HG02943 (cell line): ENCODE measurements around the gene MPZL1.
"Not testable (repeated sequence)": the region's sequence is repeated elsewhere in the genome, so short reads cannot be mapped to it uniquely, and the experiment has no call there.

Source experiments
- ATAC-seq: cut with Tn5 transposase; IDR thresholded peaks from one replicate; pipeline ENCODE4 v1.9.1; 2021; ENCODE audit warnings: mild to moderate bottlenecking, low read depth, moderate library complexity; ENCODE audit not compliant: unreplicated experiment

The MPZL1 gene

DNA sequence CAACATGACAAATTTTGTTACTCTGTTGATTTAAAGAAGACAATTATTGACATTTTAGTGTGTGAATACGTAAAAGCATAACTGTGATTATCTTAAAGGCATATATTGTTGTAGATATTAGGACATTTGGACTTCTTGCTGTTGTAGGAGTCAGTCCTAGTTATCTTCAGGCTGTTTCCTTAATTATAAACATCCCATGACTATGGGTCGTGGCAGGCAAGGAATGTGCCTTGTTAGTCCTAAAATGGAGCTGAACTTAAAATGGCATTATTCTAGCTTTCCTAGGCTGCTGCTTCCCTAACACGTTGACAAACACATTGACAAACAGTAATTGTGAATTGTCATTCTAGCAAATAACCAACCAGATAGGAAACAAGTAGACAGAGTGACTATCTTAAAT is 4.4 kb upstream of the MPZL1 start:
- no peak for ATAC-seq

DNA sequence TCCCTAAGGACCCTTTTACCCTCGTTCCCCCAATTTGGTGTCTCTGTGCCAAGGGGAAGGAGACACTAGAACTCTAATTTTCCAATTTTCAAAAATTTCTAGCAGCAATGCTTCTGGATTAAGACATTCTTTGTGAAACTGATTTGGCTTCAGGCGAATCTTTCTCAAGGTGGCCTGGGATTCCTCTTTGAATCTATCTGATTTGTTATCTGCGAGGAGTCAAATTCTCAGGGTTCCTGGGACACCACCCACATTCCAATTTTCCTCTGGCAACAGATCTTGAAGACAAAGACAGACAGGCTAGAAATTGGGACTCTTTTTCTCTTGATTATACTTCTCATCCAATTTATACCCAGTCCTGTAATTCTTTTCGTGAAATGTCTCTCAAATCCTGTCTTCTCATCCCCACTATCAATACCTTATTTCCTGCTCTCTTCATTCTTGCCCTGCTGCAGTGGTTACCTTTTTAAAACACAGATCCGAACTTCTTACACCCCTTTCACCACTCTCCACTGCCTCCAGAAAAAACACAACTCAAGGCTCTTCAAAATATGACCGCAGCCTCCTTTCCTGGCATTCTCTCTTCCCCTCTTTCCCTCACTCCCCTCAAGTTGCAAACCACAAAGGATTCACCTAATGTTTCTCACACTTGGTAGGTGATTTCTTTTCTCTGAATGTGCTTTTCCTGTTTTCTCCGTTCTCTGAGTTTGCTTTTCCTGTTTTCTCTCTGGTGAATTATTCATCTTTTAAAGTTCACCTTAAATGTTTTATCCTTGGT is 2.7 kb upstream of the MPZL1 start:
- ATAC-seq = no peak

GRCh38 chr1:167719715-167720421 is 1.9 kb upstream of the MPZL1 start:
- ATAC-seq = not testable (repeated sequence)

- no peak for ATAC-seq
These were observed 691 bp upstream of the MPZL1 start for GRCh38 chr1:167720965-167721616.

GRCh38 chr1:167722152-167722869 is 529 bp downstream of the MPZL1 start:
- ATAC-seq = peak; percentile 34

- ATAC-seq = no peak
These were observed 1.1 kb downstream of the MPZL1 start for GRCh38 chr1:167722870-167723251.

GRCh38 chr1:167723707-167724323 is 2.0 kb downstream of the MPZL1 start:
- no peak for ATAC-seq

DNA sequence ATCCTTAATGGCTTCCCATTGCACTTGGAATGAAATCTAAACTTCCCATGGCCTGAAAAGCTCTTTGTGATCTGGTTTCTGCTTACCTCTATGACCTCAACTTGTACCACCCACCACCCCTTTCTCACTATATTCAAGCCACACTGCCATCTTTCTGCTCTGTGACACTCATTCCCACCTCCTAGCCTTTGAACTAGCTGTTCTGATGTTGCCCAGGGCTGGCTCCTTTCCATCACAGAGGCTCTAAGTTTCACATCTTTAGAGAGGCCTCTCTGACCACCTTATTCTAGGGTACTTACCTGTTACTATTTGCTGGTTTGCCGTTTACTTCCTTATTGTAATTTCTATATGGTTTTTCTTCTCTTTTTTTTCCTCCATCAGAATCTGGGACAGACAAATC is 4.2 kb downstream of the MPZL1 start:
- no peak for ATAC-seq

GRCh38 chr1:167728818-167729410 is 7.1 kb downstream of the MPZL1 start:
- no peak for ATAC-seq

GRCh38 chr1:167734227-167734626 is 12.4 kb downstream of the MPZL1 start:
- ATAC-seq = no peak

GRCh38 chr1:167734841-167735240 is 13.1 kb downstream of the MPZL1 start:
- ATAC-seq = no peak

DNA sequence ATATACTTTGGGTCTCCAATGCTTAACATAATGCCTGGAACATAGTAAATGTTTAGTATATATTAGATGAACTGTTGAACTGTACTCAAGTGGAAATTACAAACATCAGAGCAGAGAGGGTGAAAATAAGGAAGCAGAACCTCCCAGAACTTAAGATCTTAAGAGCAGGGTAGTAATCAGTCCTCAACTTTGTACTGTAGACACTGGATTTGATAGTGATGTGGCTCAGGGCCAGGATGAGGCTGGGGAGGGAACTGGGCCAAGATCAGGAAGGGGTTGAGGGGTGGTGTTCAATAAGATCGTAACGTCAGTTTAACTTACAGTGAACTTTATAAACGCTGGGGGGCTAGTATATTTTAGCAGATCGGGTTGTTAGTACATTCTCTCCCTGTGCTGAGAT is 15.4 kb downstream of the MPZL1 start:
- no peak for ATAC-seq

DNA sequence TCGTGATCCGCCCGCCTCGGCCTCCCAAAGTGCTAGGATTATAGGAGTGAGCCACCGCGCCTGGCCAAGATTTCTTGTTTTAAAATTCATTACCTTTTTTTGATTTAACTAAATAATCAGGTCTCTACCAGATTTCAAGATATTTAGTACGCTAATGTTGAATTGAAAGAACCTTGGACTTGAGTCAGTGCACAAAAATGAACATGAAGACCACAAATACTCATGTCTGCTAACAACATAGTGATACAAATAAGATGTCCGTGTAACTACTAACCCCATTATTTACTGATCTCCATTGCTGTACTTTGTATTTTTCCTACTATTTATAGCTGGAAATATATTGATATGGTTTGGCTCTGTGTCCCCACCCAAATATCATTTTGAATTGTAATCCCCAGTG is 16.4 kb downstream of the MPZL1 start:
- ATAC-seq = no peak

DNA sequence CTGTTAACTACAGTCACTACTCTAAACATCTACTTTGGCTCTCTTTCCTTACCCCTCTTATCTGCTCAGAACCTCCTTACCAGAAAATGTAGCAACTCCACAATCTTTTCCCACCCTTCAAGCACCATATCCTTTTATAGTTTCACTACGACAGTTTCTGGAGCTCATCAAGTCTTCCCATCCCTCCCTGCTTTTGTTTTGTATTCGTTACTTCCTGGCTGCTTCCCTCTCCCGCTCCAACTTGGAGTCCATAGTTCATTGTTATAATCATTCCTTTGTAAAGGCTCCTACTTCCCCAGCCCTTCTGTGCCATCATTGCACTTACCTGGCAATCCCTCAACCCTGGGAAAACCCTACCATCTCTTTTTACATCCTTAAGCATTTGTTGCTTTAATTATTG is 18.0 kb downstream of the MPZL1 start:
- no peak for ATAC-seq

DNA sequence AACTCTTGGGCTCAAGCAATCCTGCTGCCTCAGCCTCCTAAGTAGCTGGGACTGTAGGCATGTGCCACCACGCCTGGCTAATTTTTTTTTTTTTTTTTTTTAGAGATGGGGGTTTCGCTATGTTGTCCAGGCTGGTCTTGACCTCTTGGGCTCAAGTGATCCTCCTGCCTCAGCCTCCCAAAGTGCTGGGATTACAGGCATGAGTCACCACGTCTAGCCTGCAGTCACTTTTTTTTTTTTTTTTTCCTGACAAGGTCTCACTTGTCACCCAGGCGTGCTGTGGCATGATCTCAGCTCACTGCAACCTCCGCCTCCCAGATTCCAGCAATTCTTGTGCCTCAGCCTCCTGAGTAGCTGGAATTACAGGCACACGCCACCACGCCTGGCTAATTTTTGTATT is 19.3 kb downstream of the MPZL1 start:
- not testable (repeated sequence) for ATAC-seq

- ATAC-seq = not testable (repeated sequence)
These were observed 20.7 kb downstream of the MPZL1 start for GRCh38 chr1:167742392-167743057.

DNA sequence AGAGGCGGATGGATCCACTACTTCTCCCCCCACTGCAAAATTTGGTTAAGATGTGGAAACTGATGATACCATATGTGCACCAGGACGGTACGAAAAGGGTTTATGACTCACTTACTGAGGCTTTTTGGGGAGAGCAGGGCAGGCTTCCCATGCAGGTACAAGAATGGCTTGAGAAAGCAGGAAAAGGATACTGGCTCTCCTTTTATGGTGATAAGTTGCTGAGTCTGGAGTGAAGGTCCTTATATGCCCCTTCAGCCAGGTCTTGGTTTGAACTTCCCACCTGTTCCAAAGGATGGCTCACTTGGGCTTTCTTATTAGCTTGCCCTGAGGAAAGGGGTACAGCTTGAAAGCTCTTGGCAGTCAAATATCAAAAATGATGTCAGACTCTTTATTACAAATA is 23.1 kb downstream of the MPZL1 start:
- ATAC-seq = no peak

- no peak for ATAC-seq
These were observed 24.4 kb downstream of the MPZL1 start for GRCh38 chr1:167746013-167746672.
